Activated CD8-positive, alpha-beta memory T cell treated with anti-CD3 and anti-CD28 coated beads, Interleukin-2, amount 50 U/mL, for 24 hours (primary cell): ENCODE results near the gene IFITM1.
"Not testable (repeated sequence)": the region's sequence is repeated elsewhere in the genome, so short reads cannot be mapped to it uniquely, and the experiment has no call there.

ENCODE experiments used
- DNase-seq: peaks from one replicate; pipeline ENCODE4 v3.0.0-alpha.2; 2020; ENCODE audit errors: extremely low read depth

IFITM1 gene

GRCh38 chr11:308740-309665 lies 4.8 kb upstream of the IFITM1 start:
- not testable (repeated sequence) for DNase-seq

GRCh38 chr11:309979-310572 lies 3.8 kb upstream of the IFITM1 start:
- DNase-seq: not testable (repeated sequence)

DNA sequence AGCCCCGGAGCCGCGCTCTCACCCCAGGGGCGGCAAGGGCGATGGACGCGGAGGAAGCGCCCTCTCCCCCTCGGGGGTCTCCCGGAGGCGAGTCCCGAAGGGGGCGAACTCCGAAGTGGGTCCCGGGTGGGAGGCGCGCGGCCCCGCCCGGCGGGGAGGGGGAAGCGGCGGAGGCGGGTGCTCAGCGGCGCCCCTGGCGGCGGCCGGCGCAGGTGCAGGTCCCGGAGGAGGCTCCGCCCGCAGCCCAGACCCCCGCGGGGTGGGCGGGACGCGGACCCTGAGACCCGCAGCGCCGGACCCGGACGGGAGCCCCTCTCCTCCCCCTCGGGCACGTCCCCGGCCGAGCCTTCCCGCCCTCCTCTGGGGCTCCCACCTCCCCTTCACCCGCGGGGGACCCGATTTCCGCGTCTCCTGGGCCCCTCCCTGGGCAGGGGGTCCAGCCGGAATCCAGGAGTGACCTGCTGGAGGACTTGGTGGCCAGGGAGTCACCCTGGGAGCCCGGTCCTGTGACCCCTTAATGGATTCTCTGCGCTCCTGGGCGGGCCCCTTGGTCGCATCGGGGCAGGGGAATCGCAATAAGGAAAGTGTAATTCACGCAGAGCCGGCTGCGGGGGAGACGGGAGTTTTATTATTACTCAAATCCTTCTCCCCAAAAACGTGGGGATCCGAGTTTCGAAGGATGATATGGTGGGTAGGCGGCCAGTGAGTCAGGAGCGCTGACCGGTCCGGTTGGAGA lies 2.7 kb upstream of the IFITM1 start:
- DNase-seq: not testable (repeated sequence)

DNA sequence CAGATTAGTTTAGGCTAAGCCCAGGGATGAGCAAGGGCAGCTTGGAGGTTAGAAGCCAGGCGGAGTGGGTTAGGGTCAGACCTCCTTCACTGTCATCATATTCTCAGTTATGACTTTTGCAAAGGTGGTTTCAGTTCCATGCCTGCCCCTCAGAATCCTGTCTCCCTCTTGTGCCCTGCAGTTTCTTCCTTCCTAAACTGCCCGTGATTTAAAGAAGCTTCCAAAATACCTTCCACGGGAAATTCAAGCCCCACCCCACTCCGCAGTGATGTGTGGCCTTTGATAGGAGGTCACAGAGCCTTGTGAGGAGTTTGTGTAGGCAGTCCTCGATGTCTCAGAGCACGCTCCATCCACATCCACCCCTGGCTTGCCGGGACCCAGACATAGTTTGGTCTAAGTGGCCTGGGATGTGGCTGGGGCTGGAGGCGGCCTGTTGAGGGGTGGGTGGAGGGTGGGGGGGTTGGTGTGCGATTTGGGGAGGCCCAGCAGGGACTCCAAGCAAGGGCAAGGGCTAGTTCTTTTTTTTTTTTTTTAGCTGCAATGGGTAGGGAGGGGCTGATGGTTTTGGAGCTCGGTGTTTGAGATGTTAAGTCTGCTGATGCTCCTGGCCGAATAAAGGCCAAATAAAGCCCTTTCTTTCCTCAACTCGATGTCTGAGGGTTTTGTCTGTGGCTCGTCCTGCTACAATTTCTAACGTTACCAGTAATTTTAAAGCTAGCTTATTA lies 1.6 kb upstream of the IFITM1 start:
- no peak for DNase-seq

DNA sequence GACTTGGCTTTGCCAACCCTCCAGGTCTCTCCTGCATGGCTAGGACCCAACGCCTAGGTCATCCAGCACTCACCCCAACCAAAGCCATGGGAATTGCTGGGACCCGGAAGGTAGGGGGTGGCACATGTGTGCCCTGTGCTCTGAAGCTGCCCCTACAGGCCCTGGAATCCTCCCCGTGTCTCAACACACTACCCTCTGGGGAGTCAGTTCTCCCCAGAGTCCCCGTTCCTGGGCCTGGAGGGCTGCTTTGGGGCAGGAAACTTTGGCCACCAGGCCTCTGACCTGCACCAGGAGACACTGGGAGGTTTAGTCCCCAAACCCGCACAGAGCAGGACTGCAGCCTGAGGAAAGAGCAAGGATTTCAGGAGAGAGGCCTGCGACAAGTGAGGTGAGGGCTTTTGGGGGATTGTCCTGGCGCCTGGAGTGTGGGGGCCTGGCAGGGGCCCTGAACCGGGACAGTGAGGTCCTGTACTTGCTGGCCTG lies 495 bp upstream of the IFITM1 start:
- no peak for DNase-seq

GRCh38 chr11:314554-314875 lies 675 bp downstream of the IFITM1 start:
- not testable (repeated sequence) for DNase-seq

- DNase-seq: no peak
These were observed 1.2 kb downstream of the IFITM1 start for GRCh38 chr11:315051-315481.

GRCh38 chr11:315516-315994 lies 1.7 kb downstream of the IFITM1 start:
- no peak for DNase-seq

- DNase-seq: no peak
These were observed 2.3 kb downstream of the IFITM1 start for GRCh38 chr11:316031-316701.

GRCh38 chr11:316891-317301 lies 3.1 kb downstream of the IFITM1 start:
- no peak for DNase-seq

GRCh38 chr11:317668-318404 lies 4.0 kb downstream of the IFITM1 start:
- DNase-seq: not testable (repeated sequence)

DNA sequence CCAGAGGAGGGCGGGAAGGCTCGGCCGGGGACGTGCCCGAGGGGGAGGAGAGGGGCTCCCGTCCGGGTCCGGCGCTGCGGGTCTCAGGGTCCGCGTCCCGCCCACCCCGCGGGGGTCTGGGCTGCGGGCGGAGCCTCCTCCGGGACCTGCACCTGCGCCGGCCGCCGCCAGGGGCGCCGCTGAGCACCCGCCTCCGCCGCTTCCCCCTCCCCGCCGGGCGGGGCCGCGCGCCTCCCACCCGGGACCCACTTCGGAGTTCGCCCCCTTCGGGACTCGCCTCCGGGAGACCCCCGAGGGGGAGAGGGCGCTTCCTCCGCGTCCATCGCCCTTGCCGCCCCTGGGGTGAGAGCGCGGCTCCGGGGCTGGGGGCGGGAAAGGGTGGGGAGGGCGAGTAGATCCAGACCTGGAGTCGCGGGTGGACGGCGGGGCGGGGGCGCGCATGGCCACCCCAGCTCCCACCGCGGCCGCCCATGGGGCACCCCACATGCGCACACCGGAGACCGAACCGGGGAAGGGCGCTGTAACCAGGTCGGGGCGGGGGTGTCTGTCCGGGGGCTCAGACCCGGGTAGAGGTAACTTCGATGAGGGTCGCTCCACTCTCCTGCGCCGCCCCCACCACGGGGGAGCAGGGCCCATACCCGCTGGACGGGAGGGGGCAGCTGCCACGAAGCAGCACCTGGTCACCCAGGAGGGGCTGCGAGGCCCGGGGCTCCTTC lies 4.7 kb downstream of the IFITM1 start:
- not testable (repeated sequence) for DNase-seq

- DNase-seq: not testable (repeated sequence)
These were observed 5.5 kb downstream of the IFITM1 start for GRCh38 chr11:319121-319887.

- DNase-seq: not testable (repeated sequence)
These were observed 6.0 kb downstream of the IFITM1 start for GRCh38 chr11:319888-320273.

DNA sequence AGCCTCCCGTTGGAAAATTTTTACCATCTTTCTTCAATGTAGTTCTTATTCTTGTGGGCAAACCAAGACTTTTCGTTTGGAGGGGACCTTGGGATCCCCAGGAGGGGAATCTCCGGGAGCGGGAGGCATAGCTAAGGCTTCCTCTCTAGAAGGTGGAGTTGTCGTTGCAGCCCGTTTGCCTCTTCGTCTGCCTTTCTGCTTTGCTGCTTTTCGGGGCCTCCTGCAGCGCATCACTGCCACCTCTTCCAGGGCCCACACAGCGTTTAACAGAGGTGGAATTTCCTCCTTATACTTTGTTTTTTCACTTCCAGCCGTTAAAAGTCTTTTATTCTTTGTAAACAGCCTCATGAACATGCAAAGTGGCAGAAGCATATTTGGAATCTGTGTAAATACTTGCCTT lies 10.3 kb downstream of the IFITM1 start:
- DNase-seq: no peak

GRCh38 chr11:324593-325517 lies 11.0 kb downstream of the IFITM1 start:
- not testable (repeated sequence) for DNase-seq

DNA sequence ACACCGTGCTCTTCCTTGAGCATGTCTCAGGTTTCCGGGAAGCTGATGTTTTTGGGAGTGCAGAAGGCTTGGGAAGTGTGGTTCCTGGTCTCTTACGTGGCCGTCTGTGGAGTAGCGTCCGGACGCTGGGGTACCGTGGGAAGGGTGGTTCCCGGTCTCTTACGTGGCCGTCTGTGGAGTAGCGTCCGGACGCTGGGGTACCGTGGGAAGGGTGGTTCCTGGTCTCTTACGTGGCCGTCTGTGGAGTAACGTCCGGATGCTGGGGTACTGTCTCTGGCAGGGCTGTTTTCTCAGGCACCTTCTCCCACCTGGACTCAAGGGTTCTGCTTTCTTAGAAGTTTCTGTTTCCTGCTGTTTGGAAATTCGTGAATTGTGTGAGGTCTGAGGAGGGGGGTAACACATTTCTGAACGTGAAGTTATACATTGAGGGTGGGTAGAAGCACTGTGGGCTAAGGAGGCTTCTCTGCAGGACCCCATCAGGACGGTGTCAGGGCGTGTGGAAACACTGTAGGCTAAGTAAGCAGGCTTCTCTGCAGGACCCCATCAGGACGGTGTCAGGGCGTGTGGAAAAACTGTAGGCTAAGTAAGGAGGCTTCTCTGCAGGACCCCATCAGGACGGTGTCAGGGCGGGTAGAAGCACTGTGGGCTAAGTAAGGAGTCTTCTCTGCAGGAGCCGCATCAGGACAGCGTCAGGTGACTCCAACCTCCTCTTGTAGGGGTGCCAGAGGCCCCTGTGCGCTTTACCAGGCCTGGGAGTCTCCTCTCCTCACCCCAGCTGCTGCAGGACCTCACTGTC lies 12.2 kb downstream of the IFITM1 start:
- DNase-seq: no peak
